Mesothelial cell of epicardium (in vitro differentiated cells): Measurements from ENCODE around the gene GUCY1B1. TPM values are rescaled to one million over a fixed set of nuclear protein-coding genes. Genes with fewer than 3 reads are reported as not detected.

Source experiments
- DNase-seq, 2 experiments: peaks; one replicate each; pipeline ENCODE4 v3.0.0; 2021; ENCODE audit warnings: low spot score in 2 of 2; ENCODE audit not compliant: unreplicated experiment in 2 of 2
- H3K27ac Mint-ChIP-seq: 2 replicates; pipeline ENCODE4 v1.8.0; 2021; ENCODE audit warnings: mixed read lengths
- H3K27me3 Mint-ChIP-seq: 2 replicates; pipeline ENCODE4 v1.8.0; 2021; ENCODE audit warnings: low read depth, mixed read lengths
- H3K36me3 Mint-ChIP-seq: 2 replicates; pipeline ENCODE4 v1.8.0; 2021; ENCODE audit warnings: mixed read lengths
- H3K4me1 Mint-ChIP-seq: 2 replicates; pipeline ENCODE4 v1.8.0; 2021; ENCODE audit warnings: mixed read lengths
- H3K4me3 Mint-ChIP-seq: 2 replicates; pipeline ENCODE4 v1.8.0; 2021; ENCODE audit warnings: mild to moderate bottlenecking, moderate library complexity, mixed read lengths
- H3K9me3 Mint-ChIP-seq: 2 replicates; pipeline ENCODE4 v1.8.0; 2021; ENCODE audit warnings: mixed read lengths
- total RNA-seq: library from RNA; stranded (reverse); gene quantifications from 3 replicates; pipeline ENCODE4 v1.2.1, GENCODE V29; 2021
- TF ChIP-seq, protein P1 (sequence below): fragments of 200-600 bp; sonication (generic); IDR thresholded peaks from one replicate; pipeline ENCODE4 v1.5.0; 2021; ENCODE audit warnings: antibody characterized with exemption; ENCODE audit not compliant: unreplicated experiment

Gene GUCY1B1
- total RNA-seq, 1 donor from 2014 or later = 17.1 TPM

DNA sequence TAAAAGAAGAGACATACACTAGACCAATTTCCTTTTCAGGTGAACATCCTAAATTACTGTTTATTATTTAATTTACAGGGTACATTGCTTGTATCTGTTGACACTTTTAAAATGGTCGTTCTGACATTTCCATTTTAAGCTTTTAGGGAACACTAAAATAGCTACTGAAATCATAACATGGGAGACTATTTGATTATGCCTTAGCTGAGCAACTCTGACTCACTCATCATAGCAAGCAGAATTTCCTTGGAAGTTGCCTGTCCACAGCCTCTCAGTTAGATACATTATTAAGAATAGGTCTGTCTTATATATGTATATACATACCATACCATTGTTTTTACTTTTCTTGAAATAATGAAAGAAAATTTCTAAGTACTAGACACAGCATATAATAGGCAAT lies 22.0 kb downstream of the GUCY1B1 start:
- Mint-ChIP-seq H3K27me3 (no peaks in the 10 kb centered on the region), H3K9me3 (no peaks in the 10 kb centered on the region), H3K27ac (no peak overlapping the region), H3K4me3 (no peak overlapping the region), H3K36me3 (peaks cover 10% of the 10 kb centered on the region), H3K4me1 (peaks cover 15% of the 10 kb centered on the region)
- no peak for DNase-seq
- TF ChIP-seq, protein P1, sequence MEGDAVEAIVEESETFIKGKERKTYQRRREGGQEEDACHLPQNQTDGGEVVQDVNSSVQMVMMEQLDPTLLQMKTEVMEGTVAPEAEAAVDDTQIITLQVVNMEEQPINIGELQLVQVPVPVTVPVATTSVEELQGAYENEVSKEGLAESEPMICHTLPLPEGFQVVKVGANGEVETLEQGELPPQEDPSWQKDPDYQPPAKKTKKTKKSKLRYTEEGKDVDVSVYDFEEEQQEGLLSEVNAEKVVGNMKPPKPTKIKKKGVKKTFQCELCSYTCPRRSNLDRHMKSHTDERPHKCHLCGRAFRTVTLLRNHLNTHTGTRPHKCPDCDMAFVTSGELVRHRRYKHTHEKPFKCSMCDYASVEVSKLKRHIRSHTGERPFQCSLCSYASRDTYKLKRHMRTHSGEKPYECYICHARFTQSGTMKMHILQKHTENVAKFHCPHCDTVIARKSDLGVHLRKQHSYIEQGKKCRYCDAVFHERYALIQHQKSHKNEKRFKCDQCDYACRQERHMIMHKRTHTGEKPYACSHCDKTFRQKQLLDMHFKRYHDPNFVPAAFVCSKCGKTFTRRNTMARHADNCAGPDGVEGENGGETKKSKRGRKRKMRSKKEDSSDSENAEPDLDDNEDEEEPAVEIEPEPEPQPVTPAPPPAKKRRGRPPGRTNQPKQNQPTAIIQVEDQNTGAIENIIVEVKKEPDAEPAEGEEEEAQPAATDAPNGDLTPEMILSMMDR = no peak

DNA sequence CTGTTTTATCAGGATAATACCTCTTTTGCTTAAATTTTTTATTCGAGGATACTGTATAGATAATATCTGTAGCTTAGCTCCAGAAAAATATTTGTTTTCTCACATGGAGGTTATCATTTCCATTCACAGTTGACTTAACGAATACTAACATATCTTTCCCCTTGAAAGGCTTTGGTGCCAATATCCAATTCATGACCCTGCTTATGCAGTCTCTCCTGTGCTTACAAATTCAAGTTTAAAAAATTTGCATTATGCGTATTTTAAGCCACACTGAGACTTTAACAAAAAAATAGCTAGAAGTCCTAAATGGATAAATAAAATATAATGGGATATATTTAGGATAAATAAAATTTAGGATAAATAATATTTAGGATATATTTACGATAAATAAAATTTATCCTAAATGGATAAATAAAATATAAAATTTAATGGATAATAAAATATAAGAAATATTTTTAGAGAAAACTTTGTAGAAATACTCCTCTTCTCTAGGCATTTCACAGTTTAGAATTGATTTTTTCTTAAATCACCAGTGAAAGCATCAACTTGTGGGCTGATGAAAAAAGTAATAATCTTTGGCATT lies 22.5 kb downstream of the GUCY1B1 start:
- H3K4me3 Mint-ChIP-seq = no peak overlapping the region
- no peak for DNase-seq
- no peak overlapping the region for H3K27ac Mint-ChIP-seq
- no peaks in the 10 kb centered on the region for H3K9me3 Mint-ChIP-seq
- peaks cover 16% of the 10 kb centered on the region for H3K4me1 Mint-ChIP-seq
- TF ChIP-seq, protein P1 = no peak
- H3K36me3 Mint-ChIP-seq = peaks cover 10% of the 10 kb centered on the region
- H3K27me3 Mint-ChIP-seq = no peaks in the 10 kb centered on the region

DNA sequence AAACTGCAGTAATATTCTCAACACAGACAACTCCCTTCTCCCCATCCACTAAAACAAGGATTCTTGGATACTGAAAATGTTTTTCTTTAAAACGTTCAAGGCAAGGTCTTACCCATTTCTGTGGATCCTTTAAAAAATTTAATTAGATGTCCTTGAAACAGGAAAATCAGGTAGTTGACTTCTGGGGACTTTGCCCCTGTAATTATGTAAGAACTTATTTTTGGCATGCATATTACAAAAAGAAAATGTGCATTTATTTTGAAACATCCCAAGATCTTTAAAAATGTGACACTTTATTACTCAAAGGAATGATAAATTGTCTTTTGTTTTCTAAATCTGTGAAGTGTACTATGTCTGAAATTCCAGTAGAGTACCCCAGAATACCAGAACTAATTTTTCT lies 25.8 kb downstream of the GUCY1B1 start:
- Mint-ChIP-seq H3K27me3 (no peaks in the 10 kb centered on the region), H3K36me3 (peaks cover 7% of the 10 kb centered on the region), H3K9me3 (no peaks in the 10 kb centered on the region), H3K4me3 (no peak overlapping the region), H3K4me1 (peaks cover 35% of the 10 kb centered on the region), H3K27ac (peak overlapping the region; percentile 32)
- DNase-seq = no peak
- TF ChIP-seq, protein P1 = no peak

DNA sequence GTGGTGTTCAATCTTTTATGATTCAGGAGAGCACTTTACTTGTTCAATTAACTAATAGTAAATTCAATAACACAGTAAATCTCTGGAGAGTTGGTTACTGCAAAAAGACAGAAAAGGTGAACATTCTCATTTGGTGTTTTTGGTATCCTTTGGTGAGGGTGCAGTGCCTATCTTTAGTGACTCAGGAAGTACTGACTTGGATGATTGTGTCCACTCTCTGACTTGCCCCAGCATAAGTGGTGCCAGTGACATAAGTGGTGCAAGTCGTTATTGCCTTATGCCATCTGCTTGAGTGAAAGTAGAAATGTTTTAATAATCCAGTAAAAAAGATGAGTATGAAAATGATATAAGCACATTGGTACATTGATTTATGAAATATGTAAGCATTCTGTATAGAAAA lies 27.0 kb downstream of the GUCY1B1 start:
- Mint-ChIP-seq H3K36me3 (peaks cover 5% of the 10 kb centered on the region), H3K27ac (no peak overlapping the region), H3K9me3 (no peaks in the 10 kb centered on the region), H3K4me3 (no peak overlapping the region), H3K4me1 (peaks cover 39% of the 10 kb centered on the region), H3K27me3 (no peaks in the 10 kb centered on the region)
- DNase-seq = no peak
- TF ChIP-seq, protein P1 = no peak

DNA sequence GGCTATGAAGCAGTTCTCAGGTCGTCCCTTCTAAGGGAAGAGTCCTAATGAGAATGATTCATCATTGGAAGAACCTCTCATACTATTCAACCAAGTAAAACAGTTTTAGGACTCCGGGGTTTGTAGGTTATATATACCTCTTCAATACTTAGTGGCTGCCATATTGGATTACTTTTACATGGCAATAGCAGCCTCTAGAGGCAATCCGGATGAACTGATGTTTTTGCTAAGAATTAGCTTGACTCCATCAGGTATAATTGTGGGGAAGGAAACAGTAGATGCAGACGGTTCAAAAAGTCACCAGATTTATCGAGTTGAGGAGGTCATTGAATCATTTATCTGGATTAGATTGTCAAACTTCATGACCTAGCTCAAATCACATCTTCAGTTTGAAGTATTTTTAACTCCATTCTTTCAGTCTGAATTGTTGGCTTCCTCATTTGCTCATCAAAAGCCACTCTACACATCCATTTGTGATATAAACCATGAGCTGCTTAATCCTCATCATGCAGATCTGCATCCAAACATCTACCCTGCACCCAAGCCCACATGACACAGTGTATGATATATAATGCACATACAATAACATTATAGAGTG lies 28.4 kb downstream of the GUCY1B1 start:
- no peak for DNase-seq

More for the DNA sequence above, 28.4 kb downstream of the GUCY1B1 start:
- Mint-ChIP-seq H3K27me3 (no peaks in the 10 kb centered on the region), H3K36me3 (peaks cover 7% of the 10 kb centered on the region), H3K27ac (peak overlapping the region; percentile 73), H3K4me1 (peaks cover 39% of the 10 kb centered on the region), H3K9me3 (no peaks in the 10 kb centered on the region), H3K4me3 (no peak overlapping the region)
- TF ChIP-seq, protein P1 = peak; percentile 53
